Measurements from ENCODE around the gene NCOA6. TPM values are rescaled to one million over a fixed set of nuclear protein-coding genes. Genes with fewer than 3 reads are reported as not detected.

NCOA6 gene
- total RNA-seq, 4 donors from 2014 or later: 16.9 to 26.1 (median 24.0) TPM

DNA sequence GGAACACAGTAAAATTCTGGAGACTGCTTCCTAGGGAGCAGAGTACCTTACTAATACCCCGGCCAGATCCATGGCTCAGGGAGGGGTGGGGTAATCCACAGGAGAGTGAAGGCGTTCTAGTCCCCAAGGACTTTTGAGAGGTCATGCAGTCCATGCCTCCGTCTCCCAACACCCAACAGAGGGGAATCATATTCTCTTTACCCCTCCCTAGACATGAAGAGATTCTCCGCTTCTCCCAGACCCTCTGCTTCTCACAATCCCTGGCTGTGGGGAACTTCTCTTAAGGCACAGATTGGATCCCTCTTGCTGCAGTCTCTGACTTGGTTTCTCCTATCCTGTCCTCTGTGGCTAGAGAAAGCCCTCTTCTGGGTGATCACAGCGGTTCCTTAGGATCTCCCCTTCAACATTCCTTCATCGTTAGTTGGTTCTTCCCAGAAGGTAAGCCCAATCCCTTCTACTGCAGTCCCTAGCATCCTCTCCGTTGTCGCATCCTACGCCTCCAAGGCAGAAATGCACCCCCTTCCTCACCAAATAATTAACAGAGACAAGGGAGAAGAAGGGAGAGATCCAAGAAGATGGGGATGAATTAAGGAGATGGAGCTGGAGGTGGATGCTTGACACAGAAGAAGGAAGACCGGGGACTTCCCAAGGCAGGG is 46.6 kb upstream of the NCOA6 start:
- no peaks in the 10 kb centered on the region for H3K9me3 ChIP-seq
- no peak for DNase-seq (ENCODE audit: low spot score in 2 of 2)
- peak overlapping the region; percentile 66 to 89 (median 80) for H3K27ac ChIP-seq
- H3K36me3 ChIP-seq: no peaks in the 10 kb centered on the region
- no peaks in the 10 kb centered on the region for H3K27me3 ChIP-seq
- peak overlapping the region; percentile 66 to 85 (median 76) for H3K4me3 ChIP-seq
- TF ChIP-seq EP300 (IDR thresholded peaks at IDR 0.05) (no peak), POLR2A (IDR thresholded peaks at IDR 0.05) (no peak)
- TF ChIP-seq, protein P1, sequence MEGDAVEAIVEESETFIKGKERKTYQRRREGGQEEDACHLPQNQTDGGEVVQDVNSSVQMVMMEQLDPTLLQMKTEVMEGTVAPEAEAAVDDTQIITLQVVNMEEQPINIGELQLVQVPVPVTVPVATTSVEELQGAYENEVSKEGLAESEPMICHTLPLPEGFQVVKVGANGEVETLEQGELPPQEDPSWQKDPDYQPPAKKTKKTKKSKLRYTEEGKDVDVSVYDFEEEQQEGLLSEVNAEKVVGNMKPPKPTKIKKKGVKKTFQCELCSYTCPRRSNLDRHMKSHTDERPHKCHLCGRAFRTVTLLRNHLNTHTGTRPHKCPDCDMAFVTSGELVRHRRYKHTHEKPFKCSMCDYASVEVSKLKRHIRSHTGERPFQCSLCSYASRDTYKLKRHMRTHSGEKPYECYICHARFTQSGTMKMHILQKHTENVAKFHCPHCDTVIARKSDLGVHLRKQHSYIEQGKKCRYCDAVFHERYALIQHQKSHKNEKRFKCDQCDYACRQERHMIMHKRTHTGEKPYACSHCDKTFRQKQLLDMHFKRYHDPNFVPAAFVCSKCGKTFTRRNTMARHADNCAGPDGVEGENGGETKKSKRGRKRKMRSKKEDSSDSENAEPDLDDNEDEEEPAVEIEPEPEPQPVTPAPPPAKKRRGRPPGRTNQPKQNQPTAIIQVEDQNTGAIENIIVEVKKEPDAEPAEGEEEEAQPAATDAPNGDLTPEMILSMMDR (IDR thresholded peaks at IDR 0.05): no peak
- WGBS, 2 donors: 32 to 37% methylated on average over 10 of the region's 10 CpGs
- H3K4me1 ChIP-seq: peaks cover 0 to 45% (median 10%) of the 10 kb centered on the region in 4 donors

DNA sequence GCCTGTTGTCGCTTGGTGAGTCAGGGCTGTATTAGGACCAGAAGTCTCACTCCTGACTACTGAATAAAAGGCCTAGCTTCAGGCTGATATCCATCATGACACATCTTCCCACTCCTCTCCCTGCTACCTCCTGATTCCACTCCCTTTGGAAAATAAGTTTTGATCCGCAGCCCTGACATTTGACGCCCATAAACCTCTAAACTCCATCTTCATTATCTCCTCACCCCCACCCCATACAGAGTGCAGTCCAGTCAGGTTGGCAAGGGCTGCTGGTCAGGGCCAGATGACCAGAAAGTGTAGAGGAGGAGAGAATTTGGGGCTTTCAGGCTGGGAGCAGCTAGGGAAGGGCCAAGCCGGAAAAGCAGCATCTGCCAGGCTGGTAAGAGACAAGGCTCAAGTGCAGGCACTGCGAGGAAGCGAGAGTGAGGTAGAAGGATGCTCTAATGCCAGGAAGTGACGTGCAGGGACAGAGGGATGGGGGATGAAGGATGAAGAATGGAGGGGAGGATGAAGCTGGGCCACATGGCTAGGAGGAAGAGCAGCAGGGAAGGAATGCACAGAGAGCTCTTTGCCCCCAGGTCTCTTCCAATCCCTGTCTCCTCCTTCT is 46.0 kb upstream of the NCOA6 start:
- TF ChIP-seq EP300 (IDR thresholded peaks at IDR 0.05): no peak
- no peak for TF ChIP-seq POLR2A (IDR thresholded peaks at IDR 0.05)
- TF ChIP-seq, protein P1 (IDR thresholded peaks at IDR 0.05): no peak
- WGBS, 2 donors: 92 to 95% methylated on average over 7 of the region's 7 CpGs
- DNase-seq (ENCODE audit: low spot score in 2 of 2): no peak
- Histone ChIP-seq H3K9me3 (no peaks in the 10 kb centered on the region), H3K4me3 (peak overlapping the region in 1 of 4 donors; percentile 85), H3K36me3 (no peaks in the 10 kb centered on the region), H3K27me3 (no peaks in the 10 kb centered on the region), H3K4me1 (peaks cover 0 to 45% (median 9%) of the 10 kb centered on the region in 4 donors), H3K27ac (peak overlapping the region in 1 of 4 donors; percentile 89)

DNA sequence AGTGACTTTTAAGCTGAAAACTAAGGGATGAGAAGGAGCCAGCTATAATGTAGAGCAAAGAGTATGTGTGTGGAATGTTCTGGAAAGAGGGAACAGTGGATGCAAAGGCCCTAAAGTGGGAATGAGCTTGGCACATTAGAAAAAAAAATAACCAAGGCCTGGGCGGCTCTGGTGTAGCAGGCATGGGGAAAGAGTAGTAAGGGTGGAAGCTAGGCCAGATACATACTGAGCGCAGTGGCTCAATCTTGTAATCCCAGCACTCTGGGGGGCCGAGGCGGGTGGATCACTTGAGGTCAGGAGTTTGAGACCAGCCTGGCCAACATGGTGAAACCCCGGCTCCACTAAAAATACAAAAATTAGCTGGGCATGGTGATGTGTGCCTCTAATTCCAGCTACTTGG is 38.8 kb upstream of the NCOA6 start:
- TF ChIP-seq POLR2A (IDR thresholded peaks at IDR 0.05): no peak
- TF ChIP-seq, protein P1 (IDR thresholded peaks at IDR 0.05): no peak
- no peak for TF ChIP-seq EP300 (IDR thresholded peaks at IDR 0.05)
- DNase-seq (ENCODE audit: low spot score in 2 of 2): no peak
- Histone ChIP-seq H3K4me1 (no peaks in the 10 kb centered on the region), H3K4me3 (no peak overlapping the region), H3K9me3 (no peaks in the 10 kb centered on the region), H3K27ac (no peak overlapping the region), H3K27me3 (no peaks in the 10 kb centered on the region), H3K36me3 (peaks cover 0 to 54% (median 0%) of the 10 kb centered on the region in 3 donors)
- 90 to 96% methylated on average over 5 of the region's 5 CpGs for WGBS, 2 donors

DNA sequence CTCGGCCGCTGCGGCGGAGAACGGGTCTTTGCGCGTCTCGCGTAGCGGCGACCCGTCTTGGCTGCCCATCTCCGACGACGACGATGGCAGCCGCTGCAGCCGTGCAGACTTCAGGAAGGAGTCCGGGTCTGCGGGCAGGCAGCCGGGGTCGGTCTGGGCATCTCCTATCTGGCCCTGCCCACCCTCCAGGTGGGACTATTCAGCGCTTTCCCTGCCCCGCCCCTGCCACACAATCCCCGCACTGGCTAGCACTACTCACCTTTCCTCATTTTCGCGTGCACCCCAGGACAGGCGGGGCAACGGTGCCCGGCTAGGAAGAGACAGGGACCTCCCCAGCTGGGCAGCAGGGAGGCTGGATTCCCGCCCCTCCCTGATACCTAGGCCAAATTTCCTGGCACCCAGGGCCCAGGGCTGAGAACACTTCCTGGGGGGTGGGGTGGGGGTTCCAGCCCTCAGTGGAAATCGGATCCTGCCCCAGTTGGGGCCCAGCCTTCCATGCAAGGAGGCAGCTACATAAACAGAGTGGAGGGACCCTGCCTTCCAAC is 38.0 kb upstream of the NCOA6 start:
- 61 to 68% methylated on average over 29 to 31 of the region's 32 CpGs for WGBS, 2 donors
- no peaks in the 10 kb centered on the region for H3K9me3 ChIP-seq
- no peak overlapping the region for H3K4me3 ChIP-seq
- peaks cover 0 to 61% (median 0%) of the 10 kb centered on the region in 3 donors for H3K36me3 ChIP-seq
- no peaks in the 10 kb centered on the region for H3K27me3 ChIP-seq
- no peak for DNase-seq (ENCODE audit: low spot score in 2 of 2)
- TF ChIP-seq EP300 (IDR thresholded peaks at IDR 0.05) (no peak), POLR2A (IDR thresholded peaks at IDR 0.05) (no peak)
- TF ChIP-seq, protein P1 (IDR thresholded peaks at IDR 0.05): no peak
- no peaks in the 10 kb centered on the region for H3K4me1 ChIP-seq
- no peak overlapping the region for H3K27ac ChIP-seq

DNA sequence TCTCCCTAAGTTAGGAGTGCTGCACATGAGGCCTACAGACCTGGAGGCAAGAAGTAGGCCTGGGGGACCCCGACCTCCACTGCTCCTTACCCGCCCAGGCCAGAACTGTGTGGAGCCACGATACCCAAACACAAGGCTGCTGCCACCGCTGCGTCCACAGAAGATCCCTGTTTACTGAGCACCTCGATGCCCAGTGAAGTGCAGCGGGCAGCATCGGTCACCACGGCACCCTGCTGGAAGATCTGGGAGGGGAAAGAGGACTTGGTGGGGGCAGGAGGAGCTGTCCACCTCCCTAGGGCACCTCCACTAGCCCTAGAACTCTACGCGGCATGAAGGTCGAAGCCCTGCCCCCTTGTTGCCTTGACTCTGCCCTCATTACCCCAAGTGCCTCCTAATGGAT is 37.3 kb upstream of the NCOA6 start:
- 86 to 95% methylated on average over 12 of the region's 12 CpGs for WGBS, 2 donors
- no peaks in the 10 kb centered on the region for H3K4me1 ChIP-seq
- no peak overlapping the region for H3K27ac ChIP-seq
- no peaks in the 10 kb centered on the region for H3K9me3 ChIP-seq
- DNase-seq (ENCODE audit: low spot score in 2 of 2): no peak
- H3K27me3 ChIP-seq: no peaks in the 10 kb centered on the region
- H3K36me3 ChIP-seq: peaks cover 0 to 69% (median 0%) of the 10 kb centered on the region in 3 donors
- TF ChIP-seq EP300 (IDR thresholded peaks at IDR 0.05) (no peak), POLR2A (IDR thresholded peaks at IDR 0.05) (no peak)
- TF ChIP-seq, protein P1 (IDR thresholded peaks at IDR 0.05): no peak
- no peak overlapping the region for H3K4me3 ChIP-seq

Data from tibial nerve (tissue), 4 donors.